ENCODE measurements around the gene CHST2.

The CHST2 gene

DNA sequence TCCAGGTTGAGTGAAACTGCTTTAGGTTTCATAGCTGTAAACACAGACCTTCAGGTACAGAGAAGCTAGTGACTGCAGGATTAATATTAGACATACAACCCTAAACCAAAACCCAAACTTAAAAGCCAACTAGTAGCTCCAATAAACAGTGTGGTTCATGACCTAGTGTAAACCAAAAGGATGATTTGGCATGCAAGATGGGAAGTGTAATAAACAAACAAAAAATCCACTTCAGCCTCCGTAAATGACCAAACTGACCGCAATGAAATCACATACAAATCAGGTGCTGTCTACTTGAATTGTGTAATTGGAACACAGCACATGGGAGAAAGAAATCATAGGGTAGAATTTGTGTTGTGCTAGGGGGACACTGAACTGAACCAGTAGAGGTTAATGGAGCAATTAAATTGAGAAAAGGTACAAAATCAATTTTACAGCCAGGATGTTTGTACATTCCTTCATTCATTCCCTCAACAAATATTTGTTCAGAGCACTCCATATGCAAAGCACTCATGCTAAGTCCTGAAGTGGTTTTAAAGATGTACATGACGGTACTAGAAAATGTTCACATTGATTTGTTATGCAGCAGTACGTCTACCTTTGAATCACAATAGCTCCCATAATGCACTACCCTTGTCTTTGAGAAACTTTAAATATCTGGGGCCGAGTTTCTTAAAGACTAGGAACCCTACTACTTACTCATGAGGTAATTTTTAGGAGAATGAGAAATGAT lies 21.4 kb upstream of the CHST2 start:
- DNase-seq (ENCODE audit: low read depth in 2 of 2, low spot score in 1 of 2): no peak

GRCh38 chr3:143099210-143099609 lies 20.4 kb upstream of the CHST2 start:
- no peak for DNase-seq (ENCODE audit: low read depth in 2 of 2, low spot score in 1 of 2)

DNA sequence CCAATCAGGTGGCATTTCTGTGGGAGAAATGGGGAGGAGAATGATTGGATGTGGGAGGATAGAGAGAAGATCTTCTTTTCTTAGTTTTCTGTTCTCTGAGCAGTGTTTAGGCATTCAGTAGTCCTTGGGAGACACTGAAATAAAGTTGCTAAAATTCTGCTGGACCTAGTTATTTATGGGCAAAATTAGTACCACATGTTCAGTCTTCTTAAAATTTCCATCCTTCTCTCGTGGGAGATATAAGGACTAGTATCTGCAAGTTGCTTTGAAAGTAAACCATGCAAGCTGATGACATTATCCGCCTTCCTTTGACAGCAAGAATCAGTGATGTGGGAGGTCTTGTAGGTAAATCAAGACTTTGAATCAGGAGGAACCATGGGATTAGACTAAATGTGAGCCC lies 19.9 kb upstream of the CHST2 start:
- no peak for DNase-seq (ENCODE audit: low read depth in 2 of 2, low spot score in 1 of 2)

GRCh38 chr3:143100451-143100850 lies 19.1 kb upstream of the CHST2 start:
- DNase-seq (ENCODE audit: low read depth in 2 of 2, low spot score in 1 of 2): no peak

DNA sequence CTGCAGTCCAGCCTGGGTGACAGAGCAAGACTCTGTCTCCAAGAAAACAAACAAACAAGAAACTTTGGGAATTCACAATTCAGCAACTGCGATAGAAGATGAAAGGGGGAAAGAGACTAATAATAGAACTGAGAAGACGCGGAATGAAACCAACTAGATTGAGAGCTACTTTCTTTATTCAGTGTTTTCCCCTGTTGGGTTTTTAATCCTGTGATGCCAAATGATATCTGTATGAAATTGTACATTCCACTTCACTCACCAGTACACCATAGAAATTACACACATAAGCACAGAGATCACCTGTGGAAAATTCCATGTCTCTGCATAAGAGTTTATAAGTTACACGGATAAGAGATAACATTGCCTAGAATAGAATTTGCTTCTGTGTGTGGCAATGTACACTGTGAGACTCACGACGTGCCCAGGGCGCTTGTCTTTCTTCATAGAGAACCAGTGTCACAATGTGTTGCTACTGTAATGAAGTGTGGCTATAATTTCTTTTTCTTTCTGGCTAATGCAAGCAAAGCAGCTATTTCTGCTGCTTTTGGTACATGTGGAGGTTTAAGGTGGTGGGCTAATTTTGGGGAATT lies 17.7 kb upstream of the CHST2 start:
- no peak for DNase-seq (ENCODE audit: low read depth in 2 of 2, low spot score in 1 of 2)

DNA sequence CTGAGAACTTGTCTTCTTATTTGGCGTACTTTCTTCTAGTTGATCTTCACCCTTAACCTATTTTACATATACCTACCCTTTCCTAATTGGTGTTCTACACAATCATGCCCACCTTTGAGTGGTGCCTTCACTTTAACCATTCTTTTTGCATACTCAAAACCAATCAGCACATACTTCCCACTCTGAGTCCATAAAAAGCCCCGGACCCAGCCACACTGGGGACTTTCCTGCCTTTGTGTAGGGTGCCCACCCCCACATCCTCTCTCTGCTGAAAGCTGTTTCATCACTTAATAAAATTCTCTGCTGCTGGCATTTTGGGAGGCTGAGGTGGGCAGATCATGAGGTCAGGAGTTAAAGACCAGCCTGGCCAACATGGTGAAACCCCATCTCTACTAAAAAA lies 15.9 kb upstream of the CHST2 start:
- DNase-seq (ENCODE audit: low read depth in 2 of 2, low spot score in 1 of 2): no peak

GRCh38 chr3:143105170-143105569 lies 14.4 kb upstream of the CHST2 start:
- DNase-seq (ENCODE audit: low read depth in 2 of 2, low spot score in 1 of 2): no peak

GRCh38 chr3:143109861-143110260 lies 9.7 kb upstream of the CHST2 start:
- no peak for DNase-seq (ENCODE audit: low read depth in 2 of 2, low spot score in 1 of 2)

- no peak for DNase-seq (ENCODE audit: low read depth in 2 of 2, low spot score in 1 of 2)
Measured at GRCh38 chr3:143110371-143110770, 9.2 kb upstream of the CHST2 start.

DNA sequence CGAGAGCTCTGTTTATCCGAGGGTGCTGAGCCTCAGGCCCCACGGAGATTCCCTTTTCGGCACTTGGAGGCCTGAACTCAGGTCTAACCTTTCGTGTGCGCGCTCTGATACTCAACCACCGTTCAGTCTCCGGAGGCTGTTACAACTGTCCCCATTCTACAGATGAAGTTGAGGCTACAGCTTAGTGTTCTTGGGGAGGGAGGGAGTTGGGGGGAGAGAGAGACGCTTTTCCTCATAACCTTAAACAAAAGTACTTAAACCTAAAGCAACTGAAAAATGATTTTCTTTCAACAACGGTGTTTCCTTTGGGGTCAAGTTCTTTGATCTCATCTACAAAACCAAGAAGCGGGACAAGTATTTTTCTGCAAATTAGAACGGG lies 952 bp upstream of the CHST2 start:
- DNase-seq (ENCODE audit: low read depth in 2 of 2, low spot score in 1 of 2): no peak

GRCh38 chr3:143119974-143120715 lies 574 bp downstream of the CHST2 start:
- peak in 1 of 2 donors; percentile 8 for DNase-seq (ENCODE audit: low read depth in 2 of 2, low spot score in 1 of 2)

DNA sequence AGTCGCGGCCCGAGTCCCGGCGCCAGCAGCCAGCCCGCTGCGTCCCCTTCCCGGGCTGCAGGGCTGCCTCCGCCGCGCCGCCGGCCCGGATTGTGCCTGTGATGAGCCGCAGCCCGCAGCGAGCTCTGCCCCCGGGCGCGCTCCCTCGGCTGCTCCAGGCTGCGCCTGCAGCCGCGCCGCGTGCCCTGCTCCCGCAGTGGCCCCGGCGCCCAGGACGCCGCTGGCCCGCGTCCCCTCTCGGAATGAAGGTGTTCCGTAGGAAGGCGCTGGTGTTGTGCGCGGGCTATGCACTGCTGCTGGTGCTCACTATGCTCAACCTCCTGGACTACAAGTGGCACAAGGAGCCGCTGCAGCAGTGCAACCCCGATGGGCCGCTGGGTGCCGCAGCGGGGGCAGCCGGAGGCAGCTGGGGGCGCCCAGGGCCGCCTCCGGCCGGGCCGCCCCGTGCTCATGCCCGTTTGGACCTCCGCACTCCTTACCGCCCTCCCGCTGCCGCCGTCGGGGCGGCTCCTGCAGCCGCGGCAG lies 1.2 kb downstream of the CHST2 start:
- DNase-seq (ENCODE audit: low read depth in 2 of 2, low spot score in 1 of 2): peak in 1 of 2 donors; percentile 7

DNA sequence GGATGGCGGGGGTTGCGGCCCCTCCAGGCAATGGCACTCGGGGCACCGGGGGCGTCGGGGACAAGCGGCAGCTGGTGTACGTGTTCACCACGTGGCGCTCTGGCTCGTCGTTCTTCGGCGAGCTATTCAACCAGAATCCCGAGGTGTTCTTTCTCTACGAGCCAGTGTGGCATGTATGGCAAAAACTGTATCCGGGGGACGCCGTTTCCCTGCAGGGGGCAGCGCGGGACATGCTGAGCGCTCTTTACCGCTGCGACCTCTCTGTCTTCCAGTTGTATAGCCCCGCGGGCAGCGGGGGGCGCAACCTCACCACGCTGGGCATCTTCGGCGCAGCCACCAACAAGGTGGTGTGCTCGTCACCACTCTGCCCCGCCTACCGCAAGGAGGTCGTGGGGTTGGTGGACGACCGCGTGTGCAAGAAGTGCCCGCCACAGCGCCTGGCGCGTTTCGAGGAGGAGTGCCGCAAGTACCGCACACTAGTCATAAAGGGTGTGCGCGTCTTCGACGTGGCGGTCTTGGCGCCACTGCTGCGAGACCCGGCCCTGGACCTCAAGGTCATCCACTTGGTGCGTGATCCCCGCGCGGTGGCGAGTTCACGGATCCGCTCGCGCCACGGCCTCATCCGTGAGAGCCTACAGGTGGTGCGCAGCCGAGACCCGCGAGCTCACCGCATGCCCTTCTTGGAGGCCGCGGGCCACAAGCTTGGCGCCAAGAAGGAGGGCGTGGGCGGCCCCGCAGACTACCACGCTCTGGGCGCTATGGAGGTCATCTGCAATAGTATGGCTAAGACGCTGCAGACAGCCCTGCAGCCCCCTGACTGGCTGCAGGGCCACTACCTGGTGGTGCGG lies 1.9 kb downstream of the CHST2 start:
- peak; percentile 53 to 54 for DNase-seq (ENCODE audit: low read depth in 2 of 2, low spot score in 1 of 2)

- no peak for DNase-seq (ENCODE audit: low read depth in 2 of 2, low spot score in 1 of 2)
Measured at GRCh38 chr3:143122089-143122430, 2.5 kb downstream of the CHST2 start.

GRCh38 chr3:143122608-143123352 lies 3.2 kb downstream of the CHST2 start:
- no peak for DNase-seq (ENCODE audit: low read depth in 2 of 2, low spot score in 1 of 2)

- no peak for DNase-seq (ENCODE audit: low read depth in 2 of 2, low spot score in 1 of 2)
Measured at GRCh38 chr3:143123353-143123984, 3.9 kb downstream of the CHST2 start.

- no peak for DNase-seq (ENCODE audit: low read depth in 2 of 2, low spot score in 1 of 2)
Measured at GRCh38 chr3:143124601-143125520, 5.3 kb downstream of the CHST2 start.

DNA sequence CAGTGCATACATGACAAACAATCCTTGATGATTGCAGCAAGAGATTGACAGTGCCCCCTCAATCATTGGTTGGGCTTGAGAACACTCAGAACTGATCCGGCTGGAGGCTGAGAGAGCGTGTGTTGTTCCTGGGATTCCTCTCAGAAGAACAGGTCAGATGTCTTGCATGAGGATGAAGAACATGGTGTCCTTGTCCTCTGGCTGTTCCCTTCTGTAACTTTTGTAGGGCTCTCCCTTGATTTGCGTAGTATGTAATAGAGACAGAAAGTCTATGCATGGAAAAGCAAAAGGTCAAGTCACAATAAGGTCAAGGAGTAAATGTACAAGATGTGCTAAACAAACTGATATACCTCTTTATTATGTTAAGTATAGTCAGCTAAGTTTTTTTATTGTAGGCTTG lies 8.2 kb downstream of the CHST2 start:
- DNase-seq (ENCODE audit: low read depth in 2 of 2, low spot score in 1 of 2): no peak

All from stimulated activated CD8-positive, alpha-beta memory T cell treated with anti-CD3 and anti-CD28 coated beads, Interleukin-4, amount 100 ng/mL, for 4 hours (primary cell).